GM18526 (cell line): ENCODE results near the gene NMRK1.

Experiments
- POLR2A ChIP-seq: IDR thresholded peaks from 3 replicates; pipeline ENCODE4 v1.6.1; 2011; ENCODE audit not compliant: insufficient read length; ENCODE audit errors: extremely low read depth

NMRK1 gene

GRCh38 chr9:75109210-75109839 is 21.4 kb upstream of the NMRK1 start:
- TF ChIP-seq POLR2A, result no peak

- no peak for TF ChIP-seq POLR2A
Observed at GRCh38 chr9:75108571-75108970, 20.6 kb upstream of the NMRK1 start.

GRCh38 chr9:75106857-75107256 is 18.9 kb upstream of the NMRK1 start:
- no peak for TF ChIP-seq POLR2A

- TF ChIP-seq POLR2A, result no peak
Observed at GRCh38 chr9:75105841-75106240, 17.9 kb upstream of the NMRK1 start.

GRCh38 chr9:75105019-75105540 is 17.1 kb upstream of the NMRK1 start:
- no peak for TF ChIP-seq POLR2A

GRCh38 chr9:75104607-75105006 is 16.7 kb upstream of the NMRK1 start:
- no peak for TF ChIP-seq POLR2A

GRCh38 chr9:75102177-75102790 is 14.3 kb upstream of the NMRK1 start:
- no peak for TF ChIP-seq POLR2A

GRCh38 chr9:75101004-75101588 is 13.1 kb upstream of the NMRK1 start:
- TF ChIP-seq POLR2A, result no peak

- no peak for TF ChIP-seq POLR2A
Observed at GRCh38 chr9:75096796-75097195, 8.8 kb upstream of the NMRK1 start.

GRCh38 chr9:75092766-75093165 is 4.8 kb upstream of the NMRK1 start:
- TF ChIP-seq POLR2A, result no peak

- TF ChIP-seq POLR2A, result no peak
Observed at GRCh38 chr9:75090579-75090978, 2.6 kb upstream of the NMRK1 start.

GRCh38 chr9:75089373-75089766 is 1.4 kb upstream of the NMRK1 start:
- TF ChIP-seq POLR2A, result no peak

- no peak for TF ChIP-seq POLR2A
Observed at GRCh38 chr9:75088646-75089372, 854 bp upstream of the NMRK1 start.

GRCh38 chr9:75087289-75087823 is 599 bp downstream of the NMRK1 start:
- no peak for TF ChIP-seq POLR2A

- TF ChIP-seq POLR2A, result no peak
Observed at GRCh38 chr9:75086541-75087288, 1.2 kb downstream of the NMRK1 start.
